Caco-2 (cell line): Measurements from ENCODE around the gene NOTUM. TPM values are rescaled to one million over a fixed set of nuclear protein-coding genes. Genes with fewer than 3 reads are reported as not detected.

Experiments
- BruUV-seq: library from RNA; stranded (reverse); fragments of 400-500 nt; replicated peaks from 2 replicates; lab custom pipeline; 2021; lab: Mats Ljungman, UMichigan
- CTCF ChIA-PET: fragments of 300-600 bp; sonication (Branson Sonifier 250); formaldehyde crosslinking; loops from one replicate; lab custom pipeline; 2022; ENCODE audit warnings: antibody characterized with exemption; lab: Charles Lee
- POLR2A ChIA-PET: fragments of 300-600 bp; sonication (Branson Sonifier 250); formaldehyde crosslinking; loops from one replicate; lab custom pipeline; 2022; ENCODE audit warnings: antibody characterized with exemption; lab: Charles Lee
- DNase-seq, 2 experiments: peaks; one replicate each; pipeline versions ENCODE4 v3.0.0 to v3.0.0-alpha.2; 2020 to 2022
- H3K27me3 ChIP-seq: replicated peaks from 2 replicates; pipeline ENCODE4 v1.6.0; 2011; ENCODE audit warnings: low read length; ENCODE audit not compliant: control insufficient read depth, insufficient read depth
- H3K36me3 ChIP-seq: 2 replicates; pipeline ENCODE4 v1.5.1; 2011; ENCODE audit warnings: low read length; ENCODE audit not compliant: control insufficient read depth, insufficient read depth
- H3K4me1 ChIP-seq: fragments of 250-450 bp; sonication (Bioruptor Pico); 2 replicates; pipeline ENCODE4 v1.5.1; 2020; ENCODE audit warnings: mild to moderate bottlenecking
- H3K4me3 ChIP-seq: 2 replicates; pipeline ENCODE4 v1.5.1; 2011; ENCODE audit warnings: low read depth, mild to moderate bottlenecking, control low read depth, low read length
- H3K9me3 ChIP-seq: fragments of 250-450 bp; sonication (Bioruptor Pico); 2 replicates; pipeline ENCODE4 v1.5.1; 2020; ENCODE audit warnings: mild to moderate bottlenecking, moderate library complexity
- H3K27ac Mint-ChIP-seq: one replicate; pipeline ENCODE4 v1.8.0; 2022; ENCODE audit warnings: mixed read lengths; ENCODE audit not compliant: unreplicated experiment
- H3K27me3 Mint-ChIP-seq: one replicate; pipeline ENCODE4 v1.8.0; 2022; ENCODE audit warnings: mixed read lengths; ENCODE audit not compliant: insufficient read depth, unreplicated experiment
- H3K36me3 Mint-ChIP-seq: one replicate; pipeline ENCODE4 v1.8.0; 2022; ENCODE audit warnings: mild to moderate bottlenecking, mixed read lengths; ENCODE audit not compliant: insufficient read depth, unreplicated experiment
- H3K4me1 Mint-ChIP-seq: one replicate; pipeline ENCODE4 v1.8.0; 2022; ENCODE audit warnings: low read depth, mixed read lengths; ENCODE audit not compliant: unreplicated experiment
- H3K4me3 Mint-ChIP-seq: one replicate; pipeline ENCODE4 v1.8.0; 2022; ENCODE audit warnings: mild to moderate bottlenecking, moderate library complexity, mixed read lengths; ENCODE audit not compliant: unreplicated experiment
- H3K9me3 Mint-ChIP-seq: one replicate; pipeline ENCODE4 v1.8.0; 2022; ENCODE audit warnings: mixed read lengths; ENCODE audit not compliant: unreplicated experiment
- intact Hi-C: fragments of 100-400 bp; cut with micrococcal nuclease; formaldehyde crosslinking; loops from one replicate; pipeline ENCODE4 v1.10.0; 2022; ENCODE audit not compliant: unreplicated experiment
- total RNA-seq: library from RNA; stranded (reverse); gene quantifications from 2 replicates; pipeline ENCODE4 v1.2.3, GENCODE V29; 2022
- TF ChIP-seq, protein P1 (sequence below), 2 experiments: fragments of 200-600 bp in 1 of 2; IDR thresholded peaks; 1 replicate in 1 of 2; 2 replicates in 1 of 2; pipeline versions ENCODE4 v1.5.1 to v1.8.0; 2011 to 2022; ENCODE audit warnings: antibody characterized with exemption in 1 of 2, control low read depth in 1 of 2, inconsistent platforms in 1 of 2, low read depth in 1 of 2, low read length in 1 of 2, mild to moderate bottlenecking in 1 of 2, moderate library complexity in 1 of 2; ENCODE audit not compliant: insufficient read depth in 1 of 2, severe bottlenecking in 1 of 2, unreplicated experiment in 1 of 2

The NOTUM gene
- total RNA-seq, 1 experiment from 2014 or later, result 11.1 TPM

DNA sequence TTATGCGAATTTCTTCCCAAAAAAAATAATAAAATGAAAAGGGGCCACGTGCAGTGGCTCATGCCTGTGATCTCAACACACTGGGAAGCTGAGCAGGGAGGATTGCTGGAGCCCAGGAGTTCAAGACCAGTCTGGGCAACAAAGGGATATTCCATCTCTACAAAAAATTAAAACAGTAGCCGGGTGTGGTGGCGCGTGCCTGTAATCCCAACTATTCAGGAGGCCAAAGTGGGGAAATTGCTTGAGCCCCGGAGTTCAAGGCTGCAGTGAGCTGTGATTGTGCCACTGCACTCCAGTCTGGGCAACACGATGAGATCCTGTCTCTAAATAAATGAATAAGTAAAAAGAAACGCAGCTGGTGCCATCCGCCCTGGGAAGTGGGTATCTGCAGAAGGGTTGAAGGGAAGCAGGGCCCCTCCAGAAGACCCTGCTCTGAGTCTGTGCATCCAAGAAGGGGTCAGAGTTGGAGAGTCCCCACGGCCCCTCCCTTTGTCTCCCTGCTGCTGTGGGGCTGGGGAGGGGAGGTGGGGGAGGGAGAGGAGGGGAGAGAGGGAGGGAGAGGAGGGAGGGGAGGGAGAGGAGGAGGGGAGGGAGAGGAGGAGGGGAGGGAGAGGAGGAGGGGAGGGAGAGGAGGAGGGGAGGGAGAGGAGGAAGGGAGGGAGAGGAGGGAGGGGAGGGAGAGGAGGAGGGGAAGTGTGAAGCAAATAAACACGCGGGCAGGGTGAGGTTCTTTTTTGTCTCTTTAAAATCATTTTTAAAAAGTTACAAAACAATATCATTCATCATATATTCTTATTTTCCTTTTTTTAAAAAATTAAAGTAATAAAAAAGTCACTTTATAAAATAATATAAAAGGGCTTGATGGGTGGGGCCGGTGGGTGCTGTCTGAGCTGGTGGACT is 9.0 kb downstream of the NOTUM start:
- BruUV-seq, result no TSS peak
- H3K27me3 ChIP-seq, result no peaks in the 10 kb centered on the region
- TF ChIP-seq, protein P1, sequence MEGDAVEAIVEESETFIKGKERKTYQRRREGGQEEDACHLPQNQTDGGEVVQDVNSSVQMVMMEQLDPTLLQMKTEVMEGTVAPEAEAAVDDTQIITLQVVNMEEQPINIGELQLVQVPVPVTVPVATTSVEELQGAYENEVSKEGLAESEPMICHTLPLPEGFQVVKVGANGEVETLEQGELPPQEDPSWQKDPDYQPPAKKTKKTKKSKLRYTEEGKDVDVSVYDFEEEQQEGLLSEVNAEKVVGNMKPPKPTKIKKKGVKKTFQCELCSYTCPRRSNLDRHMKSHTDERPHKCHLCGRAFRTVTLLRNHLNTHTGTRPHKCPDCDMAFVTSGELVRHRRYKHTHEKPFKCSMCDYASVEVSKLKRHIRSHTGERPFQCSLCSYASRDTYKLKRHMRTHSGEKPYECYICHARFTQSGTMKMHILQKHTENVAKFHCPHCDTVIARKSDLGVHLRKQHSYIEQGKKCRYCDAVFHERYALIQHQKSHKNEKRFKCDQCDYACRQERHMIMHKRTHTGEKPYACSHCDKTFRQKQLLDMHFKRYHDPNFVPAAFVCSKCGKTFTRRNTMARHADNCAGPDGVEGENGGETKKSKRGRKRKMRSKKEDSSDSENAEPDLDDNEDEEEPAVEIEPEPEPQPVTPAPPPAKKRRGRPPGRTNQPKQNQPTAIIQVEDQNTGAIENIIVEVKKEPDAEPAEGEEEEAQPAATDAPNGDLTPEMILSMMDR (IDR thresholded peaks at IDR 0.05; ENCODE audit: insufficient read depth in 1 of 2, low read depth in 1 of 2, low read length in 1 of 2, severe bottlenecking in 1 of 2, unreplicated experiment in 1 of 2), result no peak
- Mint-ChIP-seq H3K27ac (no peak overlapping the region), H3K4me3 (no peak overlapping the region), H3K36me3 (peaks cover 10% of the 10 kb centered on the region), H3K27me3 (no peaks in the 10 kb centered on the region), H3K4me1 (peaks cover 6% of the 10 kb centered on the region), H3K9me3 (no peaks in the 10 kb centered on the region)
- ChIA-PET CTCF (no interaction called here), POLR2A (no interaction called here)
- H3K9me3 ChIP-seq, result no peaks in the 10 kb centered on the region
- DNase-seq, result no peak
- H3K36me3 ChIP-seq, result no peaks in the 10 kb centered on the region
- intact Hi-C loops, result no loop called here
- peaks cover 13% of the 10 kb centered on the region for H3K4me1 ChIP-seq
- H3K4me3 ChIP-seq, result no peak overlapping the region

DNA sequence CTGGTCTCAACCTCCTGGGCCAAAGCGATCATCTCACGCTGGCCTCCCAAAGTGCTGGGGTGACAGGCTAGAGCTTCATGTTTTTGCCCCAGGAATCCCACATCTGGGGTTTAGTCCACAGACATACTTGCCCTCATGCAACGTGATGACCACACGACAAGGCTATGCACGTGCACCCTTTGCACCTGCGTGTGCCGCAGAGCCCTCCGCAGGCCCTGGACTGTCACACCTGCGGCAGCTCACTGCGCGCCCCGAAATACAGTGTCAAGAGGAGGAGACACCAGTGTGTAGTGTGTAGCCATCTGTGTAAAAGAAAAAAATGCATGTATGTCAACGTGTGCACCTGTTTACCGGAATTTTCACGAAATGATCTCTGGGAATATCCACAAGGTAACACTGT is 10.5 kb downstream of the NOTUM start:
- TF ChIP-seq, protein P1 (IDR thresholded peaks at IDR 0.05; ENCODE audit: insufficient read depth in 1 of 2, low read depth in 1 of 2, low read length in 1 of 2, severe bottlenecking in 1 of 2, unreplicated experiment in 1 of 2), result no peak
- ChIA-PET POLR2A (no interaction called here), CTCF (no interaction called here)
- Histone ChIP-seq H3K4me3 (no peak overlapping the region), H3K36me3 (no peaks in the 10 kb centered on the region), H3K9me3 (no peaks in the 10 kb centered on the region), H3K27me3 (no peaks in the 10 kb centered on the region), H3K4me1 (peaks cover 11% of the 10 kb centered on the region)
- no peaks in the 10 kb centered on the region for H3K27me3 Mint-ChIP-seq
- intact Hi-C loops, result no loop called here
- no TSS peak for BruUV-seq
- H3K9me3 Mint-ChIP-seq, result no peaks in the 10 kb centered on the region
- no peak overlapping the region for H3K4me3 Mint-ChIP-seq
- DNase-seq, result no peak
- H3K36me3 Mint-ChIP-seq, result peaks cover 10% of the 10 kb centered on the region
- H3K4me1 Mint-ChIP-seq, result peaks cover 6% of the 10 kb centered on the region
- no peak overlapping the region for H3K27ac Mint-ChIP-seq

DNA sequence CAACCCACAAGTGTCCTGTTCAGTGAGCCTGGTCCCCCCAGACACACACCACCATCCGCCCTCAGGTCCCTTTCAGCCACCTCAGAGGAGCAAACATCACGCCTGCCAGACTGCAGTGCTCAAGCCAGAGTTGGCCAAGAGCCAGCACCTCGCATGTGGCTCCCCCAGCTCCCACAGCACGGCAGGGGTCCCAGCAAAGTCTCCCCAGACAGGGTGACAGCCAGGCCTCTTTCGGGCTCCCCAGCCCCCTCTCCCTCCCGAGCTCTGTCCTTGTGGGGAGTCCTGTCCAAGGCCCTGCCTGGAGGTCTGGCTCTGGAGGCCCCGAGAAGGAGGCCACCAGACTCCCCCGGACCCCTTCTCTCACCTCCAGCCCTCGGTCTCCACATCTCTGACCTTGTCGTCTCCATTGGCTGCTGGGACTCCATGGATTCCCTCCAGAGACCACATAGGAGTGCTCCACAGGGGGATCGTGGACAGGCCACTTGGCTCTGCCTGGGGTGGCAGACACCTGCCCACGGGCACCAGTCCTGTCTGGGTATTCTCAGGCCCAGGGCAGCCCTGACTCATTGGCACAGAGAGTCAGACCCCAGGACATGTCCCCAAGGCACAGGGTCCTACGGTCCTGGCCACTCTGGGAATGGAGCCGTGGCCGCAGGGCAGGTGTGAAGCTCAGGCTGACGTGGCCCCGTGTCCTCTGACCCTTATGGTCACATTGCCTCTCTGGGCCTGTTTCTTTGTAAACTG is 12.2 kb downstream of the NOTUM start:
- no TSS peak for BruUV-seq
- ChIA-PET CTCF (no interaction called here), POLR2A (no interaction called here)
- TF ChIP-seq, protein P1 (IDR thresholded peaks at IDR 0.05; ENCODE audit: insufficient read depth in 1 of 2, low read depth in 1 of 2, low read length in 1 of 2, severe bottlenecking in 1 of 2, unreplicated experiment in 1 of 2), result no peak
- H3K27me3 ChIP-seq, result no peaks in the 10 kb centered on the region
- H3K4me1 ChIP-seq, result peaks cover 9% of the 10 kb centered on the region
- H3K36me3 Mint-ChIP-seq, result peaks cover 10% of the 10 kb centered on the region
- no peak for DNase-seq
- no peak overlapping the region for H3K4me3 Mint-ChIP-seq
- no peaks in the 10 kb centered on the region for H3K27me3 Mint-ChIP-seq
- no peaks in the 10 kb centered on the region for H3K36me3 ChIP-seq
- H3K4me3 ChIP-seq, result no peak overlapping the region
- H3K27ac Mint-ChIP-seq, result no peak overlapping the region
- no peaks in the 10 kb centered on the region for H3K9me3 Mint-ChIP-seq
- intact Hi-C loops, result no loop called here
- H3K9me3 ChIP-seq, result no peaks in the 10 kb centered on the region
- no peaks in the 10 kb centered on the region for H3K4me1 Mint-ChIP-seq
